Colon (tissue), 2 donors: ENCODE measurements around the gene GPR12.

Experiments
- FAIRE-seq: peaks from 2 replicates; lab custom pipeline; 2012; peaks lifted over from hg19 to GRCh38; lab: Jason Lieb, UNC
- donor health status: control.
- donor health status: control.

GPR12 gene

GRCh38 chr13:26759907-26760831 lies at the start of gene GPR12:
GPR12 (minus strand) TSS chr13:26760786; CDS start chr13:26759827, 959 bp downstream.
- no peak for FAIRE-seq

DNA sequence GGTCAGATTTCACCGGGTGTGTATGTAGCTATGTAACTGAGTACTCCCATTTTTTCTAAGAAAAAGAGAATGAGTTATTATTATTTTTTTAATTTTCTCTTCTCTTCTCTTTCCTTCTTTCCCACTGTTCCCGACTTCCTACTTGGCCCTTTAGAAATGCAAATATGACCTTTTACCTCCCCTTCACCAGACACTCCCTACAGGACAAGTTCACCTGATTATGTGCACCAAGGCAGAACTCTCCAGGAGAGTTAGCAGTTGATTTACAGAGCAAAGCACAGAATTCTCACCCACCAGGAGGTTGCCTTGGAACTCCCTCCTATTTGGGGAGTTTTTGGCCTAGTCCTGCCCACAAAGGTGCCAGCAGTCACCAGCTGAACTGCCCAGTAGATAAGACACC lies 49.5 kb upstream of the GPR12 start:
- no peak for FAIRE-seq

DNA sequence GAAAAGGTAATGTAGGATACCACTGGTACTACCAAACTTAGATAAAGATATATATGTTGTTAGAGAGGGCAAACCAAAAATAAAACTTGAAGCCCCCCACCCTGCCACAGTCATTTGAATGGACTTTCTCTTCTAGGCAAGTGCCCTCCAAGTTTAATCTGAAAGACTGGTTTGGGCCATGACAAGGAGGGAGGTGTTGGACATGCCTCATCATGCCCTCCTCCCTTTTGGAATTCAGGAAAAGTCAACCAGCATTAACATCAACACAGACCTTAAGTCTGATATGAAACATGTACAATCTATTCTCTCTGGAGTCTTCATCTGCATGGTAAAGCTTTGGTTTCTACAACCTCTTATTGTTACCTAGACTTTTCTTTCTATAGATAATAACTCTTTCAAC lies 46.3 kb upstream of the GPR12 start:
- FAIRE-seq, result no peak

- no peak for FAIRE-seq
Measured at GRCh38 chr13:26787961-26788360, 27.4 kb upstream of the GPR12 start.

DNA sequence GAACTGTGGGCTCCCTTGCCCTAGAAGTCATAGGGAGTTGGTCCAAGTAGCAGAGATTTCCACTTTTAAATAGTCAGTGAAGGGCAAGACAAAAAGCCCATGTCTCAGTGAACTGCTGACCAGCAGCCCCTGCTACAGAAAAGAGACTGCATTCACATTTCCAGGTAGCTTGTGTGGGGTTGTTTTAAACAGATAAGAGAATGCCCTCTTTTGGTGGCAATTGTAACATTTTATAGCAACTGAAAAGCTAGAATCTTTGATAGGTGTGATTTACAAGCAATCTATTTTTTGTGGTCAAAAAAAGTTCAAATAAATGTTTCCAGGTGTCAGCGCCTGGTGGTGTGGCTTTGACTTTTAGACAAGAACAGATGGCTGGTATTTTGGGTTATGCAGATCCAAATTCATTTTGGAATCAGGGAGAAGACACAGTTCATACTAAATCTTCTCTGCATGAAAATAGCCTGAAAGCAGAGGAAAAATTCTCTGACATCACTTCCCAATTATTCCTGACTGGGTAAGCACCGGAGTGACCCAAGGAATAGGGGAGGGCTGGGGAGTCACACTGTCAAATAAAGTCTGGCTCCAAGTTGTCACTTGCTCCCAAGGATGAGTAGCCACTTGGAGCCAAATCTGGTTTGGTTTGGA lies 26.2 kb upstream of the GPR12 start:
- no peak for FAIRE-seq

DNA sequence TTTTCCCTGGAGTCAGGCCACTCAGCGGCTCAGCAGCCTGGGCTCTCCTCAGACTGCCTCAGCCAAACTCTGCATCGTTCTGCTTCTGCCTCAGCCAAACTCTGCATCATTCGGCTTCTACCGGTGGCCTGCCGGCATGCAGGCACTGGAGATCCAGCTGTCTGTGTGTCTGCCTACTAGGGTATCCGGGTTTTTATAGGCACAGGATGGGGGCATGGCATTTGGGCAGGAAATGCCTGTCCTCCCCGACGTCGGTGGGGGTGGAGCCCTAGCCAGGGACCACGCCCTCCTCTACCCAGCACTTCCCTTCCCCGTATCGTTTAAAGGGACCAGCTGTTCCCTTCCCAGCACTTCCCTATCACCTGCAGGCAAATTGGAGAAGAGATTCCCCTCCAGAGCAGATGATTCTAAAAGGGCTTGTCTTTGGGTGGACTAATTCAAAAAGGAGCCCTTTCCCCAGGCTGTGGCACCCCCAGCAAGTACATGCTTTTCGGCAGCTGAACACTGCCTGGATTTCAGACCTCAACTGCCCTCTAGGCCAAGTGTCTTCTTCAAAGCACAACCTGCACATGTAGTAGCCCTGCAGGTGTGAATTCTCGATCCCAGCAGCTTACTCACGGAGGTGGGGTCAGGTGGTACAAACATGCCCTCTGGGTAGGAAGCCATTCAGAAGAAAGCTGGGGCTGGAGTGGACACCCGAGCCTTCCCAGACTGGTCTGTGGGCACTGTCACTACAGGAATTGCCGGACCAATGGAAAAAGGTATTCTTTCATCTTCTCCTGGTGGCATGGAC lies 25.4 kb upstream of the GPR12 start:
- no peak for FAIRE-seq

DNA sequence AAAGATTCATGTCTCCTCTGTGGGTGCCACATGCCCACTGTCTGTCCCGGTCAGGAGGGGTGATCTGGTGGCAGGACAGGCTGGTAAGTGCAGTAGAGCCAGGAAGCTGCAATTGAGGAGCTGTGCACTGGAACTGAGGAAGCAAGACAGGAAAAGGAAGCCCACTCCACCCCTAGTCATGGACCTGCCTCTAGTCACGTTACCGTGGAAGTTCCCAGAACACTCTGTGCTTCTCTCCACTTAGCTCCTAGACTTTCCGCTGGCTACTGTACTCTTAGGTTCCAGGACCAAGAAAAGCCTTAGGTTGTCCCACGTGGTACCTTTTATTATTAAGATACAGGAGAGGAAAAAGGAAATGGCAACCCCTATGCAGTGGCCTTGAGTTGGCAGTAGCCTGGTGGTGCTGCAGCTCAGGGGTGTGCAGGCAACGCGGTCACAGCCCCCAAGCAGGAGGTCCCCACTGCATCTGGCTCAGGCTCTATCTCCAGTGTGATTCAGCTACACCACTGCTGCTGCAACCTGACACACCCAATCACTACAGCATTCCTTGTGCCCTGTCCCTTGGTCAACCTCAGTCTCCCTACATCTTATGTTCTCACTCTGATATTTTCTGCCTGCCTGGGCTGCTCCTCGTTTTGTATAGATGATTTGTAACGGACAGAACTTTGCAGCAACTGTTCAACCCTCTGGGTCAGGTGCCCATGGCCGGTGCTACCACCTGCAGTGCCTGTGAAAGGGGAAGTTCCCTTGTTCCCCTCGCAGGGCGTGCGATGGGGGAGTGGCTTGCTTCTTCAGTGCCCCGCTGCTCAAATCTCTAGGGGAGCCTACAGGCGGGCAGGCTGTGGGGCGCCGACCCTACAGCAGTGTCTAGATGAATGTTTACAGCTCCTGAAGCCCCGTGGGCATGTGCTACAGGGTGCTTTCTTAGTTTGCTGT lies 24.4 kb upstream of the GPR12 start:
- FAIRE-seq, result no peak

DNA sequence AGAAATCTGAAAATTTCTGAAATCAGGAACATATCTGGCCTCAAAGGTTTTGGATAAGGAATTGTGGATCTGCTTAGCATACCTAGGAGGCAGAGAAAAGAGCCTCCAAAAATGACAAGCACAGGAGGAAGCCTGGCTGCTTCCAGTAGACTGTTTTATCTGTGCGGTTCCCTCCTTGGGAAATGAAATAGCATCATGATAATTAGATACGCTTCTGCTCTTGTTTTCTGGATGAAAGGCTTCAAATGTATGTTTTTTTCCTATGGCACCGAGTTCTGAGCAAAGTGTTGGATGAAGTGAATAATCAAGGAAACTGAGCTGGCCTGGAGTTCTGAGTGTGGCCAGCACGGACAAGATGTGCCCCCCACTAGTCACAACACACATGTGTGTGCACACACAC lies 19.8 kb upstream of the GPR12 start:
- FAIRE-seq, result no peak

- FAIRE-seq, result no peak
Measured at GRCh38 chr13:26779321-26779720, 18.7 kb upstream of the GPR12 start.

DNA sequence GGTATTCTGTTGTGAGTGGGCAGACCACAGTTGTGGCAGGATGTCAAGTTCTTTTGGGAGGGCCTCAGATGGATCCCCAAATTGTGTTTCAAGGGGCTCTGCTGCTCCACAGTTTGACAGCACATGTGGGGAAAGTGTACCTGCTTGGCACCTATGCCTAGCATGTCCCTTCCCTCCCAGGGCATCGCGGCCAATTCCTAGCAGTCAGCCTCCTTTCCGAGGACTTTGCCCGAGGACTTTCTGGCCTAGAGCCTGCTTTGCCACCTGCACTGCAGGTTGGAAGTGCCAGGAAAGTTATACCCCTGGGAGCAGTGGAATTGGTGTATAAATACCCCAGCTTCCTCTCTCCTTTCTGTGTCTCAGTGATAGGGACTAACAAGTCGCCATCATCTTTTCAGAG lies 11.9 kb upstream of the GPR12 start:
- FAIRE-seq, result no peak

GRCh38 chr13:26771796-26772195 lies 11.2 kb upstream of the GPR12 start:
- FAIRE-seq, result no peak

GRCh38 chr13:26762745-26763345 lies 2.3 kb upstream of the GPR12 start:
- FAIRE-seq, result no peak

- FAIRE-seq, result no peak
Measured at GRCh38 chr13:26760832-26761582, 421 bp upstream of the GPR12 start.

DNA sequence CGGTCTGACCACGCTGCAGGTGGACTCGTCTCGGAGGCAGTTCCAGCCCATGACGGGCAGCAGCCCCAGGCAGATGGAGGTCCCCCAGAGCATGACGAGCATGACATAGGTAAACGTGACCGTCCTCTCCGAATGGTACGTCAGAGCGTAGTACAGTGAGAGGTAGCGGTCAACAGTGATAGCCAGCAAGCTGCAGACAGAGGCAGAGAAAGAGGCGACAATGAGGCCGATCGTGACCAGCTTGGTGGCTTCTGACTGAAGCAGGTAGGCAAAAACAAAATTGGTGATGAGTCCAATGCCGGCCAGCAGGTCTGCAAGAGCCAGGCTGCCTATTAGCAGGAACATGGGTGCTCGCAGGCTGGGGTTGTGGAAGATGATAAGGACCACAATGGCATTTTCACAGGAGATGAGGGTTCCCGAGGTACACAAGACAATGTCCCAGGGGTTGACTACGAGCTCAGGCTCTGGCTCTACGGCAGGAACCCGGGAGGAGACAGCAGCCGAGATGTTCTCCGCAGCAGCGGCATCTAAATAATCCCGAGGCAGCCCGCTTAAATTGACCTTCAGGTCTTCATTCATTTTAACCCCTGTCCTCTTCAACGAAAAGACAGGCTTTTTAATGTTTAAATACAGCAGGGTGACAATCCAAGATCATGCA lies 1.2 kb downstream of the GPR12 start:
- no peak for FAIRE-seq

- FAIRE-seq, result no peak
Measured at GRCh38 chr13:26758496-26759157, 2.0 kb downstream of the GPR12 start.

DNA sequence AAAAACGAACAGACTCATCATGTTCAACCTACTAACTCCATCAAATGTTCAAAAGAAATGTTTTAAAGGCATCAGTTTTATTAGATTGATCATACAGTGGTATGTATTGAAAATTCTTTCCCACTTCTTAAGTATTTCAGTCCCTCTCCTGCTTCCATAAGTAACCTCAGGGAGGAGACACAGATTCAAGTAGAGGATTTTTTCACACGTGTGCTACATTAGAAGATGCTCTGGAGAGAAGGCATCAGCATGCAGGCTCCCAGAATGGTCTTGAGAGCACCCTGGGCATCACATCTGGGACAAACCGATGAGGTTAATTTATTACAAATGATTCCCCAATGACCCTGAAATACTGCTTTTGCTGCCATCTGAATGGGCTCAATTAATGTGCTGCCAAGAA lies 3.6 kb downstream of the GPR12 start:
- FAIRE-seq, result no peak

DNA sequence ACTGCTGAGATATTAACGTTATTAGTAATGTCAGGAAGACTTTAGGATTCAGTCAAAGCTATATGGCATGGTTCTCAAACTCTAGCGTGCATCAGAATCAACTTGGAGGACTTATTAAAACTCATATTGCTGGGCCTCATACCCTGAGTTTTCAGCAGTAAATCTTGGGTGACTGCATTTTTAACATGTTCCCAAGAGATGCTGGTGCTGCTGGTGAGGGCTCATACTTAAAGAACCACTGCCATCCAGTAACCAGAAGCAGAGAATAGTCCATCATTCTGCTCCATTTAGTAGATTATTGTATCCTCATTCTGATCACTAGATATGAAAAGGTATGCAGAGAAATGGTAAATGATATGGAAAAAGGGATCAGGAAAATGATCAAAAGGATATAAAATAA lies 7.9 kb downstream of the GPR12 start:
- no peak for FAIRE-seq

DNA sequence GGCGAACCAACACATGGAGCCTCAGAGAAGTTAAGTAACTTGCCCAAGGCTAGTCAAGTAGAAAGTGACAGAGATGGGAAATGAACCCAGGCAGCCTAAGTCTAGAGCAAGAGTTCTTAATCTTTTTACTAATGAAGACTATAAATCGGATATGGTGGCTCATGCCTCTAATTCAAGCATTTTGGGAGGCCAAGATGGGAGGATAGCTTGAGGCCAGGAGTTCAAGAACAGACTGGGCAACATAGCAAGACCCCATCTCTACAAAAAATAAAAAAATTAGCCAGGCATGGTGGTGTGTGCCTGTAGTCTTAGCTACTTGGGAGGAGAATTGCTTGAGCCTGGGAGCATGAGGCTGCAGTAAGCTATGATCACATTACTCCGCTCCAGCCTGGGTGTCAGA lies 10.7 kb downstream of the GPR12 start:
- no peak for FAIRE-seq

DNA sequence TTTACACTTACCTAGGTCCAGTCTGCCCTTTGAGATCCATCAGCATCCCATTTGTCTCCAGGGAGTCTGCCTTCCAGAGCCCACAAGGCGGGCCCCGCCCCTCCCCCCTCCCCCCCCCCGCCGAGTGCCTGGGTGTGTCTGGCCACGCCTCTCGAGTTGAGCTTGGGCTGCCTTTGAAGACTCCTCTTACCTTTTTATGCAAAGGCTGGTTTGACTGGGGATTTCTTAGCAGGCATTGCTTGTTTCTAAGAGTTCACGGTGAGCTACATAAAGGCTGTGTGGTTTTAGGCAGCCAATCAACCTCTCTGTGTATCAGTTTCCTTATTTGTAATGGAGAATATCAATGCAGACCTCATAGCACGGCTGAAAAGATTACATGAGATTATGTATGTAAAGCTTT lies 11.3 kb downstream of the GPR12 start:
- no peak for FAIRE-seq
